Limb (tissue), 2 donors: ENCODE results near the gene RSBN1L.

Source experiments
- DNase-seq, 2 donors: peaks; one replicate each; pipeline ENCODE4 v3.0.0-alpha.2; 2016; ENCODE audit errors: extremely low spot score in 2 of 2

RSBN1L gene

DNA sequence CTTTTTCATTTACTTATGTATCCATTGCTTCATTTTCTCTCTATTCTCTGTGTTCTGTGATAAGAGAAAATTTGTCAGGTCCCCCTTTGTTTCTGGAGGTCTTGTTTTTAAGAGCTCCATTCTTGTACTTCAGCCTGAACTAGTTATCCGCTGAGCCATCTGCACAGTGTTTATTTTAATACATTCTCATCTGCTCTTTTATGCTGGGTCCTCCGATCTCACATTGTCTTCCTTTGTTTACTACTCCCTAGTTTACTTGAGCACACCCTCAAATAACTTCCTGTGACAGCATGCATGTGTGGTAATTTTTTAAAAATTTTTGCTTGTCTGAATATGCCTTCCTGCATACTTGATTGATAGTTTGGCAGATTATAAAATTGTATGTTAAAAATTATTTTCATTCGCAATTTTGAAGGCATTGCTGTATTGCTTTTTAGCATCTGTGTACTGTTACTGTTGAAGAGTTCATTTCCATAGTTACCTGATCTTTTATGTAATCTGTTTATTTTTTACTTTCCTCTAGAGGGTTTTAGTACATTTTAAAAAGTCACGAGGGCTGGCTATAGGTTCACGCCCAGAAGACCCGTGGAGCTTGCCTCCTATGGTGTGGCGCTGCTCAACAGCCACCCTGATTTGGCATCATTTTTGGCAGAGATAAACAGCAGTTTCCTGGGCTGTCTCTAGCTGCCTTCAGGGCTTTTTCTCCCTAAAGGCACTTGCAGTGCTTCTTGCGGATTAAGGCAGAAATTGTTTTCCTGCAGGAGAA lies 31.9 kb downstream of the RSBN1L start:
- DNase-seq: peak; percentile 31 to 35

DNA sequence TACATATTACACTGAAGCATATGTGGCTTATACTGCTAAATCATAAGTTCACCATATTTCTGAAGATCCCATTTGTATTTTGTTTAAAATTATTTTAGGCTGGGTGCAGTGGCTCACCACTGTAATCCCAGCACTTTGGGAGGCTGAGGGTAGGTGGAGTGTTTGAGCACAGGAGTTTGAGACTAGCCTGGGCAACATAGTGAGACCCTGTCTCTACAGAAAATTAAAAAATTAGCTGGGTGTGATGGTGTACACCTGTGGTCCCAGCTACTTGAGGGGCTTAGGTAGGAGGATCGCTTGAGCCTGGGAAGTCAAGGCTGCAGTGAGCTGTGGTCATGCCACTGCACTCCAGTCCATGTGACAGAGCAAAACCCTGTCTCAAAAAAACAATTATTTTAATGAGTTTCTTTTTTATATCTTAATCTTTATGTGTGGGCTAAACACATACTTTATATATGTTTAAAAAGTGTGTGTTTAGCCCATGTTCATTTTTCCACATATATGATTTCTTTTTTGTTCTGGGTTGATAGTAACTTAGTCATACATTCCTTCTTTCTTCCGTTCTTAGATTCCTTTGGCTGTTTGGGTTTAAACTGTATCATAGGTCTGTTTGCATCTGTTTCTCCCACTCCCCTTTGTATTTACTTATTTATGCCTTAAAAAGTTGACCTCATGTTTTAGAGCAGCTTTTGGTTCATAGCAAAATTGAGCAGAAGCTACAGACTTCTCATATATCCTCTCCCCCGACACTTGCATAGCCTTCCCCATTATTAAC lies 33.5 kb downstream of the RSBN1L start:
- DNase-seq: no peak

DNA sequence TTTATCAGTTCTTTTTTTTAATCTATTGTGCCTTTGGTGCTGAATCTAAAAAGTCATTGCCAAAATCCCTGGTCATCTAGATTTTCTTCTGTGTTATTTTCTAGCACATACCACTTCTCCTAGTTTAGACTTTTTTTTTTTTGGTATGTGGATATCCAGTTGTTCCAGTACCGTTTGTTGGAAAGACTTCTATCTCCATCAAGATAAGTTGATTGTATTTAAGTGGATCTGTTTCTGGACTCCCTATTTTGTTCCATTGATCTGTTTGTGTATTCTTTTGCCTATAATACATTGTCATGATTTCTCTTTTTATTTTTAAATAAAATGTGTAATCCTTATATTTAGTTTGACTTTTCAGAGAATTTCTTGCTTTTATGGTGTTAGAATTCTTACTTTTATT lies 35.5 kb downstream of the RSBN1L start:
- DNase-seq: no peak

DNA sequence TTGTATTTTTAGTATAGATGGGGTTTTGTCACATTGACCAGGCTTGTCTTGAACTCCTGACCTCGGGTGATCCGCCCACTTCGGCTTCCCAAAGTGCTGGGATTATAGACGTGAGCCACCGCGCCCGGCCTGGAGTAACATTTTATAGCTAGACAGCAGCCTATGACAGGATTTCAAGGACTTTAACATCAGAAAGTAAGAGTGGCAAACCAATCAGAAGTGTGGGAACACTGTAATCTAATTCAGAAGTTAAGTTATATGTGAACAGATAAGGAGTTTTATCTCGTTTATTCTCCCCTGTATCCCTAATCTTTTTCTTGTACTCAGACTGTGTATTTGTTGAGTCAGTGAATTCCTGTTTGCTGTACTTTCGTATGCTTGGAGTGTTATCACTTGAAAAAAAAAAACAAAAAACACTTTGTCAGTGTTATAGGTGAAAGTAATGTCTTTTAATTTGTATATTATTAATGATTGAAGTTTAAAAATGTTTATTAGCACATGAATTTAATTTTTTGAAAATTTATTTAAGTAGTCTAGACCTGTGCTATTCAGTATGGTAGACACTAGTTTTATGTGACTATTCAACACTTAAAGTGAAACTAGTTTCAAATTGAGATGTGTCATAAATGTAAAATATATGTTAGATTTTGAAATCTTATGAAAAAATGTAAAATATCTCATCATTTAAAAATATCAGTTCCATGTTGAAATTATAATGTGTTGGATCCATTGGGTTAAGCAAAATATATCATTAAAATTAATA lies 38.6 kb downstream of the RSBN1L start:
- DNase-seq: no peak

DNA sequence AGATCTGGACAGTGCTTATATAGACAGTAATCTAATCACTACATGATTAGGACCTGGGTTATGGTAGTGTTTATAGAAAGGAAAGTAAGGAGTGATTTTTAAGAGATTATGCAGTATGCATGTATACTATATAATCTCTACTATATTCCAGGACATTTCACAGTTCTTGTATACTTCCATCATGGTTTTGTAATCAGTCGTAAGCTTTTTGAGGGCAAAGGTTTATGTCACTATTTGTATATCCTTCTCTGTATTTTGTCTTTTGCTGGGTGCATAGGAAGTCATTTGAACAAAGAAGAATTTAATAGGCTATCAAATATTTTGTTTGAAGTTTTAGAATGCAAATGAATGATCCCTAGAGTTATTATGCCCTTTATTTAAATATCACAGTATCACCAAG lies 39.2 kb downstream of the RSBN1L start:
- DNase-seq: no peak

DNA sequence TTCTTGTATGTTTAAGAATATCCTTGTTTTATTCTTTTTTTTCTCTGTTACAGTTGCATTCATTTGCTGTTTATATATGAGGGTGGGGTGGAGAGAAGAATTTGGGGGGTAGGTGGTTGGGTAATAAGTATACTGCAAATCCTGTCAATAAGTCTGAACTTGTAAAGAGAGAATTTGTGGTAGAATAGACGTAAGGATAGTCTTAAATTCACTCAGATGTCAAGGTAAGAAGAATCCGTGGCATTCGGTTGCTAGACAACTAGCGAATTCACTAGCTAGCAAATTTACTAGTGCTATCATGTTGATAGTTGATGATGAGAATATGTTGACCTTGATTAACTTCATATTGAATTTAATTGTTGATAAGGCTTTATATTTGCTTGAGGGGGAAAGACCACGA lies 40.7 kb downstream of the RSBN1L start:
- no peak for DNase-seq

DNA sequence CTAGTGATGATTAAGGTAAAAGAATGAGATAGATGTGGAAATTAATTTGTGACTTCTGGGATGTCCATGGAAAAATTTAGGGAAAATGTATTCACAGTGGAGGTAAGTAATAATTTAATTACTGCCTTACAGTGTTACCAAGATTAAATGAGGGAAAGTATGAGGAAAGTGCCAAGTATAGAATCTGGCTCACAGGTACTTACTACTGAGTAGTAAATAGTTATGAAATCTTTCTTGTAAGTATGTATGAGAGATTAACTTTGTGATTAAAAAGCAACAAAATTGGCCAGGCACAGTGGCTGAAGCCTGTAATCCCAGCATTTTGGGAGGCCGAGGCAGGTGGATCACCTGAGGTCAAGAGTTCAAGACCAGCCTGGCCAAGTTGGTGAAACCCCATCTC lies 42.1 kb downstream of the RSBN1L start:
- no peak for DNase-seq

DNA sequence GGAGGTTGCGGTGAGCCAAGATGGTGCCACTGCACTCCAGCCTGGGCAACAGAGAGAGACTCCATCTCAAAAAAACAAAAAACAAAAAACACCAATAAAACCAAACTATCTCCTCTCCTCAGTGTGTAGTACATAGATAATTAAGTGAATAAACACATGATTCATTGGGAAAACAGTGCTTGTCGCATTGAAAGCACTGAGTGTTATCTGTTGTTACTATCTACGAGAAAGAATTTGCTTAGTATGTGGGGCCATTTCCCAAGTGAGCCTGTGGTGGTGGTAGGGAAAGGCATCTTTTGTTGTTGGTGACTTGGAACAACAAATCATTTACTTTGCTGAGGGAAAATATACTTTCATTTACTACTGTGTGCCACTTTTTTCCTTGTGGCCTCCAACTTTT lies 42.6 kb downstream of the RSBN1L start:
- DNase-seq: no peak

DNA sequence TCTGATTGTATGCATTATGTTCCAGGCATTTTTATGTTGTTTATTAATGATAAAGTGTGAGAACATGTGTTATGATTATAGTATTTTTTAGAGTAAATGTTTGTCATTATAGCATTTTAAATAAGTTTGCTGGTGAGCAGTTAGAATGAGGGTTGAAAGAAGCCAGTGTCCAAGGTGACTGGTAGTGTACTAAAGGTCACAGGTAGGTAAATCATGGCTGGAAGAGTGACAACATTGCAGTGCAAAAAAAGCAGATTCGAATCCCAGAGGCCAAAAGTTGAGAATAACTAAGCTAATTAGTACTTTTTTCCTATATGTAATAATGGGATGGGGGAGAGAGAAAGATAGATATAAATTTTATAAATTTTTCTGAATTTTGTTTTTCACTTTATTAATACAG lies 44.0 kb downstream of the RSBN1L start:
- DNase-seq: no peak

DNA sequence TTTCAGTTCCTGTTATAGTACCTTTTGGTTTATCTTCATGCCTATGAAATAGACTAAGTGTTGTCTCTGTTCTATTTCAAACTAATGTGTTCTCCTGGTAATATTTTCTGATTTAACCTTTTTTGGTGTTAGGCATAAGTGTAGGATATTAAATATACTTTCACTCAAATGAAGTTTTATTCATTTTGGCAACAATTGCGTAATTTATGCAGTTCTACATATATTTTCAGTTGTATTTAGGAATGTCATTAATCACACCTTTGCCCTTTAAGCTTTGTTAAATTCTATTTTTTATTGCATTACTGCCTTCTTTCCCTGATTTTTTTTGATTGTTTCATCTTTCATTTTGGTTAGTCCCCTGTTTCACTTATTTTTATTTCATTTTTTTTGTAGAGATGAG lies 47.3 kb downstream of the RSBN1L start:
- DNase-seq: no peak

DNA sequence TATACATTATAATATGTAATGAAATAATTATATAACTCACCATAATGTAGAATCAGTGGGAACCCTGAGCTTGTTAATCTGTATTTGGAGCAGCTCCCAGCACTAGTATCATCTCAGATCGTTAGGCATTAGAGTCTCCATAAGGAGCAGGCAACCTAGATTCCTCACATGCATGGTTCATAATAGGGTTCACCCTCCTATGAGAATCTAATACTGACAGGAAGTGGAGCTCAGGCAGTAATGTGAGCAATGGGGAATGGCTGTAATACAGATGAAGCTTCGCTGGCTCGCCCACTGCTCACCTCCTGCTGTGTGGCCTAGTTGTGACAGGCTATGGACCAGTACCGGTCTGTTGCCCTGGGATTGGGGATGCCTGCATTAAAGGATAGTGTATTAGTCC lies 49.5 kb downstream of the RSBN1L start:
- no peak for DNase-seq

DNA sequence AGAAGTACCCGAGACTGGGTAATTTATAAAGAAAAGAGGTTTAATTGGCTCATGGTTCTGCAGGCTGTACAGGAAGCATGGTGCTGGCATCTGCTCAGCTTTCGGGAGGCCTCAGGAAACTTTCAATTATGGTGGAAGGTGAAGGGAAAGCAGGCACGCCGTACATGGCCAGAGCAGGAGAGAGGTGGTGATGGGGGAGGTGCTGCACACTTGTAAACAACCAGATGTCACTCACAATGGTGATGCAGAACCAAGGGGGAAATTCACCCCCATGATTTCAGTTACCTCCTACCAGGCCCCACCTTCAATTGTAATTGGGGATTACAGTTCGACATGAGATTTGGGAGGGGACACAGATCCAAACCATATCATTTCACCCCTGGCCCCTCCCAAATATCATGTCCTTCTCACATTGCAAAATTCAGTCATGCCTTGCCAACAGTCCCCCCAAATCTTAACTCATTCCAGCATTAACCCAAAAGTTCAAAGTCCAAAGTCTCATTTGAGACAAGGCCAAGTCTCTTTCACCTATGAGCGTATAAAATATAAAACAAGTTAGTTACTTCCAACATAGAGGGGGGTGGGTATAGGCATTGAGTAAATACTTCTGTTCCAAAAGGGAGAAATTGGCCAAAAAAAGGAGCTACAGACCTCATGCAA lies 50.0 kb downstream of the RSBN1L start:
- DNase-seq: no peak

DNA sequence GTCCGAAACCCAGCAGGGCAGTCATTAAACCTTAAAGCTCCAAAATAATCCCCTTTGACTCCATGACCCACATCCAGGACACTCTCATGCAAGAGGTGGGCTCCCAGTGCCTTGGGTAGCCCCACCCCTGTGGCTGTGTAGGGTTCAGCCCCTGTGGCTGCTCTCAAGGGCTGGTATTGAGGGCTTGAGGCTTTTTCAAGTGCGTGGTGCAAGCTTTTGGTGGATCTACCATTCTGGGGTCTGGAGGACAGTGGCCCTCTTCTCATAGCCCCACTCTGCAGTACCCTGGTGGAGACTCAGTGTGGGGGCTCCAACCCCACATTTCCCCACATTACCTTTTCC lies 50.5 kb downstream of the RSBN1L start:
- DNase-seq: no peak

DNA sequence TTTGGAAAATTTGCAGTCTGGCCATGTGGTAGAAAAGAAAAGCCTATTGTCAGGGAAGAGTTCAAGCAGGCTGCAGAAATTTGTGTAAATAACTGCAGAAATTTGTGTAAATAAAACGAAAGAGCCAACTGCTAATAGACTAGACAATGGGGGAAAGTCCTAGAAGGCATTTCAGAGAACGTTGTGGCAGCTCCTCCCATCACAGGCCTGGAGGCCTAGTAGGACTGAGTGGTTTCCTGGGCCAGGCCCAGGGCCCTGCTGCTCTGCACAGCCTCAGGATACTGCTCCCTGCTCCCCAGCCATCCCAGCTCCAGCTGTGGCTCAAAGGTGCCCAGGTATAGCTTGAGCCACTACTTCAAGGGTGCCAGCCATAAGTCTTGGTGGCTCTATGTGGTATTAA lies 50.9 kb downstream of the RSBN1L start:
- DNase-seq: no peak

DNA sequence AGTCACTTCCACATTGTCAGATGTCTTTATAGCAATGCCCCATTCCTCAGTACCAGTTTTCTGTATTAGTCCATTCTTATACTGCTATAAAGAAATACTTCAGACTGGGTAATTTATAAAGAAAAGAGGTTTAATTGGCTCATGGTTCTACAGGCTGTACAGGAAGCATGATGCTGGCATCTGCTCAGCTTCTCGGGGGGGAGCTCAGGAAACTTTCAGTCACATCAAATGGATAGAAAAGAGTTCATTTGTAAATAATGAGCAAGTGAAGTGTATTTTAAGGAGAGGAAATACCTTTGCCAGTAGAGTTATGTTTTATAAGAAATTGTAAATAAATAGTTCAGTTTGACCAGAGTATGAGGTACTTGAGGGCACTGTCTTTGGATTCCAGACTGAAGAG lies 51.5 kb downstream of the RSBN1L start:
- DNase-seq: no peak

DNA sequence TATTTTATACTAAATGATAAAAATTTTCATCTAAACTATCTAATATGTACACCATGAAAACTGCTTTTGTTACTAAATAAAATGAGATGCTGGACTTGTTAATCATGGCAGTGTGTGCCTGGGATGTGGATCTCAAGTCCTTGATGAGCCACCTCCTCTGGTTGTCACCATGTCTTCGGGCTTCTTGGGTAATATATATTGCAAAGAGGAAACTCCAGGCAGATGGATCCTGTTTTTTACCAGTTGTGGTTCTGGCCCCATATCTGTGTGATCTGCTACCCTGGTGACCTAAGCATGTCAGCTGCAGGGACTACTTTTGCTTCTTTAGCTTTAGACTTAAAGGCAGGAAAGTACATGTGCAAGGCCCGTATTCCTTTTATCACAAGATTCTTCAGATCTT lies 55.8 kb downstream of the RSBN1L start:
- no peak for DNase-seq

DNA sequence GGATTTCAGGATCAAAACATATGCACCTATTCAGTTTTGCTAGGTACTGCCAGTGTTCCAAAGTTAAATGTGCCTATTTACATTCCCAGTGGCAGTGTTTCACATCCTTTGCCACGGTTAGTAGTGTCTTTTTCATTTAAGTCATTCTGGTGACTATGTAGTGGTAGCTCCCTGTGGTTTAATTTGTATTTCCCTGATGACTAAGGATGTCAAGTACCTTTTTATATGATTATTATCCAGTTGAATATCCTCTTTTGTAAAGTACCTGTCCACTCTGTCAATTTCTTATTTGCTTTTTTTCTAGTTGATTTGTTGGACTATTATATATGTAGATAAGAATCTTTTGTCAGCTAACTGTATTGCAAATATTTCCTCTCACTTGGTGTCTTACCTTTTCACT lies 56.9 kb downstream of the RSBN1L start:
- no peak for DNase-seq

DNA sequence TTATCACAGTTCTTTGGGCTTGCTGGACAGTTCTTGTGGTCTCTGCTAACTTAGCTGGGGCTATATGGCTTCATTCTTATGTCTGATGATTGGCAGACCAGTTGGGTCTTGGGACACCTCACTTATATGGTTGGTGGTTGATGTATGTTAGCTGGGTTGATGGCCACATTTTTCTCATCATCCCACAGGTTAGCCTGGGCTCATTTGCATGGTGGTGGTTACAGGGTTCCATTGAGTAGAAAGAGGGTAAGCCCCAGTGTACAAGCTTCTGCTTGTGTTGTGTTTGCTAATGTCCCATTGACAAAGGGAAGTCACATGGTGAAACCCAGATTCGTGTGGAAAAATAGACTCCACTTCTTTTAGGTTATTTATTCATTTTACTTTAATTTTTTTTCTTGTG lies 61.3 kb downstream of the RSBN1L start:
- DNase-seq: no peak

DNA sequence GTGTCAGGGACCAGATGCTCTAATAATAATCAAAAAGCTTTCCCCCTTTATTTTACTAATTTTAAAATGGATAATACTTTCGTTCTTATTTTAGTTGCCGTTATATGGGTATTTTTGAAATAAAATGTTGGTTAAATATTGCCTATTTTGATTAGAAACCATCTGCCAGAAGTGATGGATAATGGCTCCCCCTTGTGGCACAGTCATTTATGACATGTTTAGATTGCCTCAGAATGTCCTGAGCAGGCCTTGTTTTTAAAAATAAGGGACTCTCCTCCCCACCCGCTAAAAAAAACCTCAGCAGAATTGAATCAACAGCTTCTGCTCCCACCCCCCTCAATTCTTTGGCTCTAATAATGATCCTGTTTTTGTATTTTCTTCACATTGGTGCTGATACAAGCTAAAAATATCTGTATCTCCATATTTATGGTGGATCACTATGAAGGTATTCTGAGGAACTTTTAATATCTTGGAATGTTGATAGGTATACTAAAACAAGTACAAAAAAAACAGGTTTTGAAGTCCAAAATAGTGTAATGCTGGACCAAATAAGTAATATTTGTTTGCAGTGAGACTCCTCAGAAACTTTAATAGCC lies 63.1 kb downstream of the RSBN1L start:
- DNase-seq: peak; percentile 72 to 74

DNA sequence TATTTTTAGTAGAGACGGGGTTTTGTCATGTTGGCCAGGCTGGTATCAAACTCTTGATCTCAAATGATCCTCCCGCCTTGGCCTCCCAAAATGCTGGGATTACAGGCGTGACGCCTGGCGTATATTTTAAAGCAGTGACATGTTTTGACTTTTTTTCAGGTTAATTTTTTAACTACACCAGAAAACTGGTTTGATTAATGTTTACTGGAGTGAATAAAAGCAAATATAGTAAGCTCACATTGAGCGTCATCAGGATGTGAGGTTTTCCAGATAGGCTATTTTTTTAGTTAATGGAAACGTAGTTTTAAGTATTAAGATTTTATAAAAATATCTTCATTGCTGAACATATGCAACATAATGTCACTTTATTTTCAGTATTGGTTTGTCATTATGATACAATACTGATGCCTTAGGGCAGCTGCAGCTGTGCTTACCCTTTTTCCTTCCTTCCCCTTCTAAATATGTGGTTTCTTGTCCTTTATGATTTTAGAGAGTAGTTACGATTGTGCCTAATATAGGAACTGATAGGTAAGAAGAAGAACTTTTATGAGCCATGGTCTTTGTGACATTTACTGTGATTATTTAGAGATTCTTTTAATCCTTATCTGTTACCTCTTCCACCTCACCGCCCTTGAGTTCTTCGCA lies 64.7 kb downstream of the RSBN1L start:
- DNase-seq: no peak

DNA sequence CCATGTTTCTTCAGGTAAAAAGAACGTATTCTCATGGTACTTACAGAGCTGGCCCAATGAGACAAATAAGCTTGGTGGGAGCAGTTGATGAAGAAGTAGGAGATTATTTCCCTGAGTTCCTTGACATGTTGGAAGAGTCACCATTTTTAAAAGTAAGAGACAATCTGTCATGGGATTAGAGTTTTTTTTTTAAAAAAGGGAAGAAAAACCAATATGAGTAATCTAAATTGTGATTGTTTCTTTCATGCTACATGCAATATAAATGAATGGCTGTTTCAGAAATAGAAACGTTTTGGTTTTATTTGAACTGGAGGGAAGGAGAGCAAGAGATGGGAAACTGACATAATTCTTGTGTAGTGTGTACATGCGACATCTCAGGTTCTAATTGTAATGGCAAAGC lies 69.2 kb downstream of the RSBN1L start:
- DNase-seq: no peak
